GM12874 (cell line): Measurements from ENCODE around the gene ARAP1.
A peak's percentile ranks its signal among the peaks of the same experiment; 100 is the strongest.

Experiments used
- CTCF ChIP-seq: IDR thresholded peaks from 2 replicates; pipeline ENCODE4 v1.5.1; 2011; ENCODE audit warnings: low read depth, mild to moderate bottlenecking, control low read depth, low read length, moderate library complexity; ENCODE audit not compliant: insufficient read depth

ARAP1 gene

DNA sequence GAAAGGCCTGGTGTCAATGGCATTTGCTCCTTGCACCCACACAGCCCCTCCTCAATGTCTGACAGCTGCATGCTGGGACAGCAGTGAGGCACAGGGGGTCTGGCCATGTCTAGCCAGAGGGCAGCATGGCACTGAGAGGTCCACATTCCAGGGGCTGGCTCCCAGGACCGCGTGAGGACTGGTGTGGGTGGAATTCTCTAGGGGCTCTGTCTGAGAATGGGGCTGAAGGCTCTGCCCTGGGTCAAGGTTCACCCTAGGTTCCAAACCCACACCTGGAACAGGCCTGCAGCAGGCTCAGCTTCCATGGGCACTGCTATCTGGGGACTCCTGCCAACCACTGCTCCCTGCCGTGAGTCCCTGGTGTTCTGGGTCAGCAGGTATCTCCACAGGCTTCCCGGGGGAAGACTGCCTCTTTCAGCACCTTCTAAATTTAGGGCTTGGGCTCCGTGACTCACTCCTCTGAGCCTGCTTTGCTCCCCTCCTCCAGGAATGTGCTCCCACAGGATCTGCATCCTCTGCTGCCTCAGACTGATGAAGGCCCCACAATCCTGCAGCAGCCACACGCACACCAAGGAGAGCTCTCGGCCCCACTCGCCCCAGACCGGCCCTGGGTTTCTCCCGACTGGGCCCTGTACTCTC lies 37.4 kb upstream of the ARAP1 start:
- TF ChIP-seq CTCF, result no peak

- TF ChIP-seq CTCF, result no peak
Observed at GRCh38 chr11:72788241-72788640, 36.0 kb upstream of the ARAP1 start.

DNA sequence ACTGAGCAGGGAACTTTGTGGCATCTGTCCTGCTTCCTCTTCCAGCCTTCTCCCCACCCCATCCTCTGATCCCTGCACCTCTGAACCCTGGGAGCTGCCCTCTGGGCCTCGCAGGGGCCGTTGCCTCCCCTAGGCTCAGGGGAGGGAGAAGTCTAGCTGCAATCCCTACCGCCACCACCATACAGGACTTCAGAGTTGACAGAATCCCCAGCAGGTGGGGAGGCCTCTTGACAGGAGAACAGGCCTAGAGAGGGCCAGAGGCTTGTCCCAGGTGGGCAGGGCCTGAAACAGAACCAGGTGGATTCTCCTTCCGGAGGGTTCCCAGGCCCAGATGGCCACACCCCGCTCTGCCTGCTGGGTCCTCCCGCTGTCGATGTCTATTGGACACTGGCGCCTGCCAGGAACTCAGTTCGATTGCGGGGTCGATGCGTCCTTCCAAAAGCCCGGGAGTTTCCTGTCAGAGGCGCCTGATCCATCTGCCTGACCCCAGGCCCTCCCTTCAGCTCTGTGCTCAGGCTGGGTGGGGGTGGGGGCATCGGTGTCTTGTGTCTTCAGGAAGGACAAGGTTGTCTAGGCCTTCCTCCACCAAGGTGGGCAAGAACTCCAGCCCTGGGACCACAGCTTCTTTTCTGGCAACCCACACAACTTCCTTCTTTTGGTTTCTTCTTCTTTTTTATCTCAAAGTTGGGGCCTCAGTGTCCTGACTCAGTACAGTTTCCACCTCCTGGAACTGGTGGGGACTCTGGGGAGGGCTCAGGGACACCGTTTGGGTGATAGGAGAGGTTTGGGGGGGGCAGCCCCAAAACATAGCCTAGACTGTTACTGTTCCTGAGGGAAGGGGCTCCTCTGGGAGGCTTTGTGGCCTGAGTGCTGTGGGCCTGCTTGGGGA lies 35.3 kb upstream of the ARAP1 start:
- TF ChIP-seq CTCF, result peak; percentile 37; the same call in 1 of the 2 replicates

DNA sequence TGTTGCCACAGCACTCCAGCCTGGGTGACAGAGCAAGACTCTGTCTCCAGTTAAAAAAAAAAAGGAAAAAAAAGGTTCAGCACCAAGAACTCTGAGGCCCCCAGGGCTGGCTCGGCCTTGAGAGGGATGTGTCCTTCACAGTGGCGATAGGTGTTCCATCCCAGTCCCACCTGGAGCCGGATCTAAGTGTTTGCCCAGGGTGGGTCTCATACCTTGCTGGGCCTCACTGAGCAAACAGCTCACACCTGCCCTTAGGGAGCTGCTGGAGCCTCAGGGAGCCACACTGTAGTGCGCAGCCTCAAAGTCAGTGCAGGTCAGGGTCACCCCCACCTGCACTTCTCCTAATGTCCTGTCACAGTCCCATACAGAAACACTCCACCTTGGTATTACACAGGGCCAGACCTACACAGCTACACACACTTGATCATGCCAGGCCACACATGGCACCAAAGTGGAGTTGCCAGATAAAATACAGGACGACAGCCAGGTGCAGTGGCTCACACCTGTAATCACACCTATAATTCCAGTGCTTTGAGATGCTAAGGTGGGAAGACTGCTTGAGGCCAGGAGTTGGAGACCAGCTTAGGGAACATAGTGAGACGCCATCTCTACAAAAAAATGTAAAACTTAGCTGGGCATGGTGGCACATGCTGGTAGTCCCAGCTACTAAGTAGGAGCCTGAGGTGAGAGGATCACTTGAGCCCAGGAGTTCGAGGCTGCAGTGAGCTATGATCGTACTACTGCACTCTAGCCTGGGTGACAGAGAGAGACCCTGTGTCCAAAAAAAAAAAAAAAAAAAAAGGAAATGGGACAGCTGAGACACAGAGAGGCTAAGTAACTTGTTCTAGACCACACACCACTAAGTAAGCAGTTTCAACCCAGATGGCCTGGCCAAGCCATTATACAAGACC lies 34.4 kb upstream of the ARAP1 start:
- no peak for TF ChIP-seq CTCF

GRCh38 chr11:72784662-72785061 lies 32.5 kb upstream of the ARAP1 start:
- TF ChIP-seq CTCF, result no peak

DNA sequence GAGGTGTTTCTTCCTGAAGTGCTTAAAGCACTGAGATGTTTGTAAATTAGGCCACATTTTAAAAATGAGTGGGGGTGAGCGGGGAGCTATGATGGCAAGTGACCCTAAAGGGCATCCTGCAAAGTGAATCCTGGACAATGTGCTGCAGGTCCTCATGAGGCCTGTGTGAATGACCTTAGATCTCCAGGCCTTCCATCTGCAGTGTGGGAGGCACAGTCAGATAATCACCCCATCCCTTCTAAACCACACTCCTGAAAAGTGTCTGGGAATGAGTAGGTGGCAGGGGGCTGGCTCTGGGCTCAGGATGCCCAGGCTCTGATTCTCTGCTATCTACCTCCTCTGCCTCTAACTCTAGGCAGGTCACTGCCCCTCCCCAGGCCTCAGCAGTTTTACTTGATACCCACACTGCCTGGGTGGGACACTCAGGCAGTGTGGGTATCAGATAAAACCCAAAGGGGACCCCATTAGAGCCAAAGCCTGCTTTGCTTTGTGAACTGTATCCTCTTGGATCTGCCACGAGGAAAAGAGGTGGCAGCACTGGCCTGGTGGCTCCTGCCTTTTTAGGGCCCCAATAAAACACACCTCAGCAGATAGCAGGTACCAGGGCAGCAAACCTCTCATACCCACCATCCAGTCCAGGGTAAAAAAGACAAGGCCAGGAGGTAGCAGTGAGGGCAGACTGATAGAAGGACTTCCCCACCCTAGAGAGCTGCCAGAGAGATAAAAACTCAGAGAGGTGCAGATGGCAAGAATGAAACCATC lies 31.1 kb upstream of the ARAP1 start:
- TF ChIP-seq CTCF, result no peak
